HG03432 (cell line): ENCODE measurements around the gene HPCAL1.

Experiments
- ATAC-seq: cut with Tn5 transposase; IDR thresholded peaks from one replicate; pipeline ENCODE4 v1.9.1; 2021; ENCODE audit warnings: mild to moderate bottlenecking, moderate library complexity; ENCODE audit not compliant: unreplicated experiment

HPCAL1 gene

DNA sequence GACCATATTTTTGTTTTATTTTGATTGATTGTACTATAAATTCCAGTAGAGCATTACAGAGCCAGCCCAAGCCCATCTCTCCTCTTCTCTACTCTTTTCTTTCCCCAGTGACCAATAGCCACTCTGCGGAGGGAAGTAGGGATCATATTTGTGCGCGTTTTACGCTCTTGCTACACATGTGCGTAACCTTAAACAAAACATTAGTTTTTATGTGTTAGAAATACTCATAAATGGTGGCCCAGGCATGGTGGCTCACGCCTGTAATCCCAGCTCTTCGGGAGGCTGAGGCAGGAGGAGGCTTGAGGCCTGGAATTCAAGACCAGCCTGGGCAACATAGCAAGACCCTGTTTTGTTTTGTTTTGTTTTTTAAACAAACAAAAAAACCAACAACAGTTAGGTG lies 31.3 kb downstream of the HPCAL1 start:
- ATAC-seq, result no peak

DNA sequence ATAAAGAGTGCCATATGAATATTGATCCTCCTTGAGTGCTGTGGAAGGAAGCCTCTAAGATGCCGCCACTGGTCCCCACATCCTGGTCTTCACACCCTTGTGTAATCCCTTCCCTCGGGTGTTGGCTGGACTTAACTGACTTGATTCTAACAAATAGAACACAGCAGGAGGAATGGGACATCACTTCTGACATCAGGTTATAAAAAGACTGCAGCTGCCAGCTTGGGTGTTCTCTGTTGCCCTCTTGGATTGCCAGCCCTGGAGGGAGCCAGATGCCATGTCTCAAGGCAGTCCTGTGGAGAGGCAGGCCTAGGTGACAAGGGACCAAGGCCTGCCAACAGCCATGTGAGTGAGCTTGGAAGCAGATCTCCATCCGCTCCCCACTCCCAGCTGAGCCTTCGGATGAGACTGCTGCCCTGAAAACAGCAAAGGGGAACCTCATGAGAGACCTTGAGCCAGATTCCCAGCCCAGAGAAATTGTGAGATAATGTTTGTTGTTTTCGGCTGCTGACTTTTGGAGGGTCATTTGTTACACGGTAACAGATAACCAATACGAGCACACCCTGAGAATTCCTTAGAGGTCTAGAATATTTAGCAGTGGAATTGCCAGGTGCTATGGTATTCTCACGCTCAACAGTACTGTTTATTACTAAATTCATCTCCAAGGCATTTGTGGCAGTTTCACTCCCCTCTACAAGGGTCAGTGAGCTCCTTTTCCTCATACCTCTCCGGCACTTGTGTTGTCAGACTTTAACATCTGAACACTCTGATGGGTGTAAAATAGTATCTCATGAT lies 32.5 kb downstream of the HPCAL1 start:
- no peak for ATAC-seq

DNA sequence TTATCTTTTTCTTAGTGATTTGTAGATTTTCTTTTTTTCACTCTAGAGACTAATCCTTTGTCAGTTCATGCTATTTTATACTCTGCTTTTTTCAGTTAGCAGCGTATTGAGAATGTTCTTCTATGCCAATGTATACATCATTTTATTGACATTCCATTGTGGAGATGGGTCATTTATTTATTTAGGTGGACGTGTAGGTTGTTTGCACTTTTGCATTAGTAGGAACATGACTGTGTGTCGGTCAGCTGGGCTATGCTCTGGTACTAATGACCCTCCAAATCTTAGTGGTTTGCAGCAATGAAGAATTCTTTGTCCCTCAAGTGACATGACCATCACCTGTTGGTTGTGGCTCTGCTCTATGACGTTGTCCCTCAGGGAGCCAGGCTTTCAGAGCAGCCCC lies 33.6 kb downstream of the HPCAL1 start:
- ATAC-seq, result no peak

DNA sequence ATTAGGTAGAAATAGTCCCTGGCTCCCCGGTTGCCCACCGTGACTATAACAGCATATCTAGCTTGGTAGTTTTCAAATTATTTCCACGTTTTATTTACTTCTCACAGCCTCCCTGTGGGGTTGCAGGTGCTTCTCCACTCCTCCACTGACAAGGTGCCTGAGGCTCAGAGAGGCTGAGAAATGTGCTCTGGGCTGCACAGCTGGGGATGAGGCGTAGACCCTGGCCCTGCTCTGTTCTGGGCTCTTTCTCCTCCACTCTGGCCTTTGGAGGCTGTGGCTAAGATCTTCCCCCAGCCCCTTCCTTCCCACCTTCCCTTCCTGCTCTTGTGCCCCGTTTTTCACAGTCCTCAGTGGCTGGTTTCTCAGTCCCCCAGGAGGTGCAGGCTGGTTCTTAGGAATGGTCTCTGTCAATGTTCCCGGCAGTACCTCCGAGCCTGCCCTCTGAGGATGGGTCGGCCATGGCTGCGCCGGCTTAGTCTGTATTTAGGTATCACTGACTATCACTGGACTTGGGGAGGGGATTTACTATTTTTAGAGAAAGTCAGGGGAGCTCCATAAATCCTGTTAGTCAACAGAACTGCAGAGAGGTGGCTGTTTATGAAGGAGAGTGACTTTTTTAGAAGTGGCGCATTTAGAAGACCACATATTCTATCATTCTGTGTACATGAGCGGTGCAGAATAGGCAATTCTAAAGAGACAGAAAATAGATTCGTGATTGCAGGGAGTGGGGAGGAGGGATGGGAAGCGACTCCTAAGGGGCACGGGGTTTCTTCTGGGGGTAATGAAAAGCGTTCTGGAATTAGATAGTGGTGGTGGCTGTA lies 35.0 kb downstream of the HPCAL1 start:
- ATAC-seq, result no peak

DNA sequence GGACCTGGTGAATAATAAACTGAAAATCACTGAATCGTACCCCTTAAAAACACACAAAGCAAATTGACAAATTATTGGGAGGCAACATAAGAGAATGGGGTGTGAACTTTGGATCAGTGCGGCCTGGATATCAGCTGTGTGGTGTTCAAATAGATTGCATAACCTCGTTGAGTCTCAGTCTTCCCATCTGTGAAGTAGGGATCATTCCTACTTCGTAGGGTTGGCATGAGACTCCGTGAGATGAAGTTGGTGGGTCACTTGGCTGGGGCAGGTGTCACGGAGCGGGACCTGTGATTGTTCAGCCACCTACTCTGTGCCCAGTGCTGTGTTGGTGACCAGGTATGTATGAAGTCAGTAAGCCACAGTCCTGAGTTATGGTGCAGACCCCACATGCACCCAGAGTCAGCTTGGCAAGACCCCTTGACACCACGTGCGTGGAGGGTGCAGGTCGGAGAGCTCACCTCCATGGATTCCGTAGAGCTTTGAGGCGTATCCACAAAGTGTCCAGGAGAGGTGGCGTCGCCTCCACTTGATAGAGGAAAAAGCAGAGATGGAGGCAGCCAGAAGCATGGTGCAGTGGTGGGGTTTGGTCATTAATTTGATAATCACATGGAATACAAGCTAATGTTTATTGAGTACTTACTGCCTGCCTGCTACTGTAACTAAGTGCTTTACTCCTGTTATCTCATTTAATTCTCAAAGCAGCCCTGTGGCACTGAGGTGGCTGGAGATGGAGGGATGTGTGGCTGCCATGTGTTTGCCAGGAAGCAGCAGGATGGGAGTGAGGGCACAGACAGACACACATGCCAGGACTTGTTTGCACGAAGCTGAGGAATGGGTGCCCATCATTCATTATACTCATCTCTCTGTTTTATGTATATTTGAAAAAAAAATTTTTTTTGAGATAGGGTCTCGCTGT lies 35.8 kb downstream of the HPCAL1 start:
- no peak for ATAC-seq

DNA sequence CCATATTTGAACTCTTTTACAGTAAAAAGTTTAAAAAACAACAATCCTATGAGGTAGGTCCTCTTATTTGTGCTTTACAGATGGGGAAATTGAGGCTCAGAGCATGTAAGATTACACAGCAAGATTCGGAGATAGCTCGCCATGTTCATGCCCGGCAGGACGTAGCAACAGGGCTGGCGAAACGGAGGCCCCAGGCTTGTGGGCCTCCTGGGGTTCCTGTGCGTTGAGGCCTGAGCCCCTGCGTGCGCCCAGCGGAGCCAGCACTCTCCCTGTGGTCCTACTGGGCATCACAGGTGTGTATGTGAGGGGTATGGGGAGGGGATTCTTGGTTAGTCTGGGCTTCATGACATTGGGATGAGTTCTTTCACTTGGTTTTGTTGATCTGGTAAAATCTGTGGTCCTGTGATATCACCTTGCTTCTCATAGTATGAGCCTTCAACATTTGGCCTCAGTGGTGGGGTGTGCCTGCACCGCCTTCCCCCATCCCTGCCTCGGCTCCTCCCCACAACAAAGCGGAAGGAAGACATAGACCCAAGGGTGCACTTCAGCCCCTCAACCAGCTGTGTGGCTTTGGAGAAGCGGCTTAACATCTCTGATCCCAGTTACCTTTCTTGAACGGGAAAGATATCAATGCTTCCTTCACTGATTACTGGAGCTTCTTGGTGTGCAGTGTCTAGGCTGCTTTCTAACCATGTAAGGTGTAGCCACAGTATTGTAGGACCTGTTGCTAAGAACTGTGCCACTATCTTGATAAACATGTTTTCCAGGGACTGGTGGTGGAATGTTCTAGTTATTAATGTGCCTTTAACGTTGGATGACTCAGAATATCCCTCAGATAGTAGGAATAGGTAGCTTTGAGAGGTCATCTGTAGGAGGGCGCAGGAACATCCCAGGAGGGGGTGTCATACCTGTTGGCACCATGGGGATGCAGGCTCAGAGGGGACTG lies 37.2 kb downstream of the HPCAL1 start:
- ATAC-seq, result no peak

DNA sequence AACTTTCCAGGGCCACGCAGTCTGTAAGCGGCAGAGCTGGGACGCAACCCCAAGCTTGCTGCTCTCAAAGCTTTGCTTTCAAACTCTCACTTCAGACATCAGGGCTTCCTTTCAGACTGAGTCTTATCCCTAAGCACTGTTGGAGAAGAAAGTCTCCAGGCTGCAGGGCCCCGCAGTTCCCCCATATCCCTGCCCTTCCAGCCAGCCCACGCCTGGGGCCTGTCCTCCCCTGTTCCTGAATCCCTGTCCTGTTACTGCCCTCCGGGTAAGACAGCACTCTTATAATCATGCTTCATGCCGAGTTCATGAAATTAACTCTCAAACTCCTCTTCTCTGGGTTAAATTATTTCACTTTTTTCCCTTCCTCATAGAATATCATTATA lies 37.9 kb downstream of the HPCAL1 start:
- ATAC-seq, result no peak

DNA sequence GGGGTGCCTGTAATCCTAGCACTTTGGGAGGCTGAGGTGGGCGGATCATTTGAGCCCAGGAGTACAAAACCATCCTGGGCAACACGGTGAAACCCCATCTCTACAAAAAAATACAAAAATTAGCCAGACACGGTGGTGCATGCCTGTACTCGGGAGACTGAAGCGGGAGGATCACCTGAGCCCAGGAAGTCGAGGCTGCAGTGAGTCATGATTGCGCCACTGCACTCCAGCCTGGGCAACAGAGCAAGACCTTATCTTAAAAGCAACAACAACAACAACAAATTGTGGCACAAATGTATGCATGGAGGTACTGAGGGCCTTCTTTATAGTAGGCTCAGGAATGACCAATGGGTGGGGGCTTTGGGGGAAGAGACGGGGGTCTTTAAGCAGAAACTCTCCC lies 38.5 kb downstream of the HPCAL1 start:
- ATAC-seq, result no peak

DNA sequence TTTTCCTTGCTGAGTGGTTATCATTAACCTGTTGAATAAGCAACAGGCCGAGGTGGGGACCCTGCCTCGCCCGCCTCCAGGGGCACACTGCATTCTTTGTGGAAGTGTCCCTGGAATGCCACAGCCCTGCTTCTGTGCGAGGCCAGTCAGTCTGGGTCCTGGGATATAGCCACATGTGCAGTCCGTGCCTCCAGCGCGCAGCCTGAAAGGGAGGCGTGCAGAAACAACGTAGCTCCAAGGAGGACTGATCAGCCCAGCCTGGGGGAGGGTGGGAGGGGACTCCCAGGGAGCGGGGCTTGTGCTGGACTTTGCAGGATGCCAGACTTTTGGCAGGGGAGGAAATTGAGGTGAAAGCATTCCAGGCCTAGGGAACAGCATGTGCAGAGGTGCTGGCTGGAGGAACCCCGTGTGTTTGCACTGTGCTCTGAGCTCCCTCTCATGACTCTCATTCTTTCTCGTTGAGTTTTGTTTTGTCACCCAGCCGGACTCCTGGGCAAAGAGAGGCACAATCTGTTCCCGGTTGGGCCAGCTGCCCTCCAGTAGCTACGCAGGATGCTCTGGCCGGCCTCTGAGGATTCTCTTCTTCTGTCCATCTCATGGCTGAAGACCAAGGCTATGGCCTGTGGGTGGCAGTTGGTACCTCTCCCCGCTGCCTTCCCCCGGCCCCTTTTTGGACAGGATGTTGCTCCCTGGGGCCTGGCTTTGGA lies 39.7 kb downstream of the HPCAL1 start:
- ATAC-seq, result no peak

DNA sequence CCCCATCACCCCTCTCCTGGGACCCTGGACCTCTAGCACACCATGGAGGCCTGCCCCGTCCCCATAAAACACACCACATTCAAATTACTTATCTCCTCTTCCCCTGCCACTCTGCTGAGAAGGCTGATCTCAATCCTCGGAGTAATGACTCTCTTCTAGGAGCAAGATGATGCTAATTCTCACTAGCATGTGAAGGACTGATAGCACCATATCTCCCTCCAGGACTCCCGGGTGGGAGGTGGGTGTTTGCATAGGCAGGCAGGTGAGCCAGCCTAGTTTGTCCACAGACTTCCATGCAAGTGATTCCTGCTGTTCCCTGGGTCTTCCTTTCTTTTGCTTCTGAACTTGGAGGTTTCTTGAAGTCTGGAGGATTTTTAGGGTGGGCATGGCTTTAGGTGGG lies 40.5 kb downstream of the HPCAL1 start:
- ATAC-seq, result no peak

DNA sequence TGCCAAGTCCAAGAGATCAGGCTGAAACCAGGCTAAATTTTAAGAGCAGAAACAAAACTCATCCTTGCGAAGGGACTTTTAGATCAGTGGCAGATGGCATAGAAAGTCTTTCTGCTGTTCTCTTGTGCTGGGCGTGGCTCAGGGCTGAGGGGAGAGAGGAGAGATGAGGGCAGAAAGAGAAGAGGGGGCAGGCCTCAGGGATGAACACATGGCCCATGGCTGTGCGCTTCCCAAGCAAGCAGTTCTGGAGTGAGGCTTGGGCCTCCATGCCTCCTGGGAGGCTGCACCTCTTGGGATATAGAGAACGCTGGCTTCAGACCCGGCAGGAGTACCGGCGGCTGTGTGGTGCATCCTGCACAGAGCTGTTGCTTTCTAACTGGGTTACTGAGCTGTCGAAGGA lies 41.0 kb downstream of the HPCAL1 start:
- no peak for ATAC-seq

DNA sequence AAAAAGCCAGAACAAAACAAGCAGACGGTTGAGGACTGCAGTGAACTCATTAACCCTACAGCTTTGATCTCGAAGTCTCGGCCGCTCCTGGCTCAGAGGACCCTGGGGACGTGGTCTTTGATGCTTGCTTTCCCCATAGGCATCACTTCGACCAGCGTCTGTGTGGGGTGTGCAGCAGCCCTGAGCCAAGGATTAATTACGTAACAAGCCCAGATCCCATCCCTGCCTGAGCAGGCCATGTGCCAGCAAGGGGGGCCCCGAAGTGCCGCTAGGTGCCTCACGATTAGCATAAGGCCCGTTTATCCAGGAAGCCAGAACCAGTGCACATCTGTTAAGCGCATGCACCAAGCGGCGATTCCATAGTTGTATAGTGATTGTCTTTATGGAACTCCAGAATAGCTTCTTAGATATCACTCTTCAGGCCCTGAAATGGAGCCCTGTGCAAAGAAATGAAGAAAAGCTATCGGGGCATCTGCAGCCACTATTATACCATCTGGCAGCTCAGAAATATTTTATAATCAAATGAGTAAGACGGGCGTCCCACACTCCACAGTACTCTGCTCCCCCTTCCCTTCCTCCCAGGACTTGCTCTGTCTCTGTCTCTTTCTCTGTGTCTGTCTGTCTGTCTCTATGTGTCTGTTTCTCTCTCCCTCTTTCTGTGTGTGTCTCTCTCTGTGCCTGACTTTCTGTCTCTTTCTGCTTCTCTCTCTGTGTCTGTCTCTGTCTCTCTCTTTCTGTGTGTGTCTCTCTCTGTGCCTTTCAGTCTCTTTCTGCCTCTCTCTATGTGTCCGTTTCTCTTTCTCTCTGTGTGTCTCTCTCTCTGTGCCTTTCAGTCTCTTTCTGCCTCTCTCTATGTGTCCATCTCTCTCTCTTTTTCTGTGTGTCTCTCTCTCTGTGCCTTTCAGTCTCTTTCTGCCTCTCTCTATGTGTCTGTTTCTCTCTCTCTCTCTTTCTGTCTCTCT lies 41.7 kb downstream of the HPCAL1 start:
- ATAC-seq, result no peak

DNA sequence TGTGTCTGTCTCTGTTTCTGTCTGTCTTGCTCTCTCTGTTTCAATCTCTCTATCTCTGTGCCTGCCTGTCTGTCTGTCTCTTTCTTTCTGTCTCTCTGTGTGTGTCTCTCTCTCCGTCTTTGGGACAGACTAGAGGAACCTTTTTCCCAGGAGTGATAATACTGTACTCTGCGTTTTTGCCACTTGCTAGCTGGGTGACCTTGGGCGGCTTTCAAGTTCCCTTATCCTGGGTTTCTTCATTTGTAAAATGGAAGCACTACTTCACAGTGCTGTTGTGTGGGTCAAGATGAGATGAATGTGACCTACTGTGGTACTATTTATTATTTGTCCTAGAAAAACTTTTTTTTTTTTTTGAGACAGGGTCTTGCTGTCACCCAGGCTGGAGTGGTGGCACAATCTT lies 42.4 kb downstream of the HPCAL1 start:
- no peak for ATAC-seq

DNA sequence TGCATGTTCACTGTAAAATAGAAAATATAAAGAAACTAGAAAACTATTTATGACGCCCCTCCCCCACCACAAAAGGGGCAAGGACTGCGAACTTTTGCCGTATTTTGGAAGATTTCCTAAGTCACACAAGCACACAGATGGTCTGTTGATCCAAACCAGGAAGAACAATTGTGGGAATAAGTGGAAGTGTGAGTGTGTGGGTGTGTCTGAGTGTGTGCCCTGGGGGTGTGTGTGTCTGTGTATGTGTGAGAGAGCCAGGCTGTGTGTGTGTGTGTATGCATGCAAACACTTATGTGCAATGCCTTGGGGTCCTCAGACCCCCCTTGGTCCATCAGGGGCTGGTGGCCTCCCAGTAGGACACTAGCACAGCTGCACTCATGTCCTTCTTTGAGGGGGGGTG lies 43.1 kb downstream of the HPCAL1 start:
- ATAC-seq, result no peak

DNA sequence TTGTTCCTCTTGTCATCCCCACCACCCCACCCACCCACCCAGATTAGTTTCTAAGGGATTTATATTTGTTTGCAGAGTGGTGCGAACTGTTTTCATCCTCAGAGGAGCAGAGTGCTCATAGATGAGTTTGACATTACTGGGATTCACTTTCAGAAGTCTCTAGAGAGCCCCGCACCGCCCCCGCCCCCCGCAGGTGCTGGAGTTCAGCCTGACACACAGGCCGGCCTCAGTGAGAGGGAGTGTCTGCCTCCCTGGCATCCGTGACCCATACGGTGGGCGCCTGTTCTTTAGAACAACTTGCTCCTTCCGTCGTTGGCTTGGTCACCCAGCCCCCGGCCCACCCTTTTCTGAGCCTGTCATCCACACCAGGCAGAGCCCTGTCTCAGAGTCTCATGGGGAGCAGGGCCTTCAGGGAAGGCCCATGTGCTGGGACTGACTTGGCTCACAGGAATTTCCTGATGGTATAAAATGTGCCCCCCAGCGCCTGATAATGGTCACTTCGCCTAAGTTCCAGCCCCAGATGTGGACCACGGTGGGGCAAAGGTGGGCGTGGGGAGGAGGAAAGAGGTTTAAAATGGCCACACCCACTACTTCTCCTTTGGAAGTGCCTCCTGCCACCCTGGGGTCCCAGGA lies 44.3 kb downstream of the HPCAL1 start:
- no peak for ATAC-seq

DNA sequence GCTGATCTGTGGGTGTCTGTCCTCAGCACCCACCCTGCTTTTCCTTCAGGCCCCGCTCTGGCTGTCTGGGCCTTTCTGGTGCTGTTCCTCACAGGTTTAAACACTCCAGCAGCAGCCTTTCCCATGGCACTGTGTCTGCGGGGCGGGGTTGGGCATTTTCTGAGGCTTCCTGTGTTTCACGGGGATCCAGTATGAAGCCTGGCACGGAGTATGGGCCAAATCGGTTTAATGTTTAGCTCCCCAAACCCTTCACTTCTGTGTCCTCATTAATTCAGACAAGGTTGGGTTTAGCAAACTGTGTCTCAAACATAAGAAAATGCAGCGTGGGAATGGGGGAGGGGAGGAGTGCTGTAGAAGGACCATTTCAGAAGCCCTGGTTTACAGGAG lies 44.9 kb downstream of the HPCAL1 start:
- no peak for ATAC-seq

DNA sequence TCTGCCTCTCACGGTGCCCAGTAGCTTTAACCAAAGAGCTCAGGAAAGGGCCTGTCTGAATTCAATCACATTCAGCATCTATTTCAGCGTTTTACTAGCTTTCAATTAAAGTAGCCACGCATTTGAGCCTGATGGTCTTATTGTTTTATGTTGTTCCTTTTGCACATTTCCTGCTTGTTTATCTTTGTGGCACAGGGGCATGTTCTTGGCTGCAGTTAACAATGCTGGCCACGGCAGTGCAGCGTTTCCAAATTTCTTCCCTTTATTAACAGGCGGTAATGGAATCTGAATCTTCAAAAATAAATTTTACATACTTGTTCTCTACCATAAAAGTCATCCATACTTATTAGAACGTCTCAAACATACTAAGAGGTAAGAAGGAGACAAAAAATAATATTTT lies 46.2 kb downstream of the HPCAL1 start:
- no peak for ATAC-seq

DNA sequence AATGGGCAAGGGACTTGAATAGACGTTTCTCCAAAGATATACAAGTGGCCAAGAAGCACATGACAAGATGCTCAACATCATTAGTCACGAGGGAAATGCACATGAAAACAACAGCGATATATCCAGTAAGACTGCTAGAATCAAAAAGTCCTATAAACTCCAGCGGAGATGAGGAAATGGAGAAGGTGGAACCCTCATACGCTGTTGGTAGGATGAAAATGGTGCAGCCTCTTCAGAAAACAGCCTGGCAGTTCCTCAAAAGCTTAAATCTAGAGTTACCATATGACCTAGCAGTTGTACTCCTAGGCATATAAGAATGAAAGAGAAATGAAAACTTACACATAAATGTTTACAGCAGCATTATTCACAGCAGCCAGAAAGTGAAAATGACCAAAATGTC lies 48.1 kb downstream of the HPCAL1 start:
- no peak for ATAC-seq
